H9 (cell line): ENCODE data around the gene TMX1. TPM values are rescaled to one million over a fixed set of nuclear protein-coding genes. Genes with fewer than 3 reads are reported as not detected.

Source experiments
- DNase-seq: peaks from one replicate; pipeline ENCODE4 v3.0.0-alpha.2; 2017
- H2AFZ ChIP-seq: one replicate; pipeline ENCODE4 v1.6.1; 2013; ENCODE audit warnings: mild to moderate bottlenecking, low read length, control low read depth, moderate library complexity
- H2AK5ac ChIP-seq: 2 replicates; pipeline ENCODE4 v1.6.1; 2013; ENCODE audit warnings: low read length, control low read depth, mixed read lengths; ENCODE audit not compliant: insufficient read length
- H2BK120ac ChIP-seq: one replicate; pipeline ENCODE4 v1.6.1; 2013; ENCODE audit warnings: low read depth, mild to moderate bottlenecking, low read length, control low read depth, inconsistent platforms; ENCODE audit not compliant: poor library complexity, severe bottlenecking
- H2BK12ac ChIP-seq: 2 replicates; pipeline ENCODE4 v1.6.1; 2013; ENCODE audit warnings: low read length, control low read depth, mixed read lengths, low read depth; ENCODE audit not compliant: insufficient read length
- H2BK15ac ChIP-seq: 2 replicates; pipeline ENCODE4 v1.6.1; 2013; ENCODE audit warnings: low read depth, low read length, control low read depth
- H2BK20ac ChIP-seq: one replicate; pipeline ENCODE4 v1.6.1; 2013; ENCODE audit warnings: low read depth, mild to moderate bottlenecking, low read length, control low read depth, inconsistent platforms; ENCODE audit not compliant: poor library complexity, severe bottlenecking
- H2BK5ac ChIP-seq: 2 replicates; pipeline ENCODE4 v1.6.1; 2013; ENCODE audit warnings: low read length, control low read depth, mixed read lengths; ENCODE audit not compliant: insufficient read length
- H3K14ac ChIP-seq: 2 replicates; pipeline ENCODE4 v1.6.1; 2013; ENCODE audit warnings: low read length, control low read depth; ENCODE audit not compliant: insufficient read depth
- H3K18ac ChIP-seq: 2 replicates; pipeline ENCODE4 v1.6.1; 2013; ENCODE audit warnings: low read depth, mild to moderate bottlenecking, mixed read lengths, low read length, control low read depth; ENCODE audit not compliant: insufficient read length
- H3K23ac ChIP-seq: 2 replicates; pipeline ENCODE4 v1.6.1; 2013; ENCODE audit warnings: low read length, control low read depth, mixed read lengths, low read depth; ENCODE audit not compliant: insufficient read length
- H3K23me2 ChIP-seq: 2 replicates; pipeline ENCODE4 v1.6.1; 2013; ENCODE audit warnings: low read depth, mild to moderate bottlenecking, mixed read lengths, low read length, control low read depth; ENCODE audit not compliant: insufficient read length, poor library complexity, severe bottlenecking
- H3K27ac ChIP-seq: 2 replicates; pipeline ENCODE4 v1.5.1; 2013; ENCODE audit warnings: low read length, control low read depth, mixed read lengths, low read depth; ENCODE audit not compliant: insufficient read length
- H3K27me3 ChIP-seq: 2 replicates; pipeline ENCODE4 v1.6.1; 2013; ENCODE audit warnings: low read length, control low read depth, inconsistent platforms; ENCODE audit not compliant: insufficient read depth
- H3K4ac ChIP-seq: 2 replicates; pipeline ENCODE4 v1.6.1; 2013; ENCODE audit warnings: low read depth, mild to moderate bottlenecking, control low read depth, inconsistent platforms, low read length, moderate library complexity
- H3K4me1 ChIP-seq: 2 replicates; pipeline ENCODE4 v1.6.1; 2013; ENCODE audit warnings: low read length, control low read depth, inconsistent platforms; ENCODE audit not compliant: insufficient read depth
- H3K4me2 ChIP-seq: 2 replicates; pipeline ENCODE4 v1.6.1; 2013; ENCODE audit warnings: low read length, control low read depth, mixed read lengths; ENCODE audit not compliant: insufficient read length, insufficient read depth
- H3K56ac ChIP-seq: 2 replicates; pipeline ENCODE4 v1.6.1; 2013; ENCODE audit warnings: low read depth, mild to moderate bottlenecking, mixed read lengths, low read length, control low read depth; ENCODE audit not compliant: insufficient read length
- H3K79me1 ChIP-seq: 2 replicates; pipeline ENCODE4 v1.6.1; 2013; ENCODE audit warnings: low read depth, mild to moderate bottlenecking, moderate library complexity, low read length, control low read depth, inconsistent platforms; ENCODE audit not compliant: insufficient read depth, poor library complexity, severe bottlenecking
- H3K79me2 ChIP-seq: 2 replicates; pipeline ENCODE4 v1.6.1; 2013; ENCODE audit warnings: low read length, control low read depth, inconsistent platforms; ENCODE audit not compliant: insufficient read depth
- H3K9ac ChIP-seq: 2 replicates; pipeline ENCODE4 v1.6.1; 2013; ENCODE audit warnings: low read length, control low read depth, mixed read lengths; ENCODE audit not compliant: insufficient read length; ENCODE audit errors: extremely low read depth
- H3K9me3 ChIP-seq: one replicate; pipeline ENCODE4 v1.6.1; 2013; ENCODE audit warnings: low read depth, low read length, inconsistent platforms; ENCODE audit not compliant: control insufficient read depth
- H3T11ph ChIP-seq: one replicate; pipeline ENCODE4 v1.6.1; 2013; ENCODE audit warnings: mild to moderate bottlenecking, low read length, control low read depth, inconsistent platforms
- H4K20me1 ChIP-seq: one replicate; pipeline ENCODE4 v1.6.1; 2013; ENCODE audit not compliant: control insufficient read depth, insufficient read length, insufficient read depth
- H4K5ac ChIP-seq: 2 replicates; pipeline ENCODE4 v1.6.1; 2013; ENCODE audit warnings: low read depth, mild to moderate bottlenecking, mixed read lengths, low read length, control low read depth; ENCODE audit not compliant: insufficient read length
- H4K8ac ChIP-seq: replicated peaks from 2 replicates; pipeline ENCODE4 v1.6.1; 2013; ENCODE audit warnings: low read length, control low read depth, mixed read lengths, low read depth; ENCODE audit not compliant: insufficient read length
- H4K91ac ChIP-seq: 2 replicates; pipeline ENCODE4 v1.6.1; 2013; ENCODE audit warnings: low read depth, mild to moderate bottlenecking, moderate library complexity, mixed read lengths, low read length, control low read depth; ENCODE audit not compliant: insufficient read length
- H3K27ac Mint-ChIP-seq, 3 experiments: 2 replicates in 2 of 3; 3 replicates in 1 of 3; pipeline ENCODE4 v1.8.0; 2020 to 2021; ENCODE audit warnings: mixed read lengths in 3 of 3, mild to moderate bottlenecking in 1 of 3, moderate library complexity in 1 of 3
- H3K27me3 Mint-ChIP-seq: 2 replicates; pipeline ENCODE4 v1.8.0; 2021; ENCODE audit warnings: low read depth, mild to moderate bottlenecking, moderate library complexity, mixed read lengths
- H3K36me3 Mint-ChIP-seq, 3 experiments: 2 replicates in 2 of 3; 3 replicates in 1 of 3; pipeline ENCODE4 v1.8.0; 2020 to 2021; ENCODE audit warnings: low read depth in 3 of 3, mixed read lengths in 3 of 3; ENCODE audit not compliant: insufficient read depth in 1 of 3
- H3K4me1 Mint-ChIP-seq, 2 experiments: 2 replicates each; pipeline ENCODE4 v1.8.0; 2020; ENCODE audit warnings: mixed read lengths in 2 of 2
- H3K4me3 Mint-ChIP-seq, 2 experiments: 2 replicates in 1 of 2; 3 replicates in 1 of 2; pipeline ENCODE4 v1.8.0; 2020 to 2021; ENCODE audit warnings: mild to moderate bottlenecking in 2 of 2, mixed read lengths in 2 of 2, moderate library complexity in 1 of 2
- H3K9me3 Mint-ChIP-seq, 2 experiments: 2 replicates in 1 of 2; 3 replicates in 1 of 2; pipeline ENCODE4 v1.8.0; 2020; ENCODE audit warnings: mild to moderate bottlenecking in 2 of 2, mixed read lengths in 2 of 2, moderate library complexity in 1 of 2
- CTCF ChIP-seq: fragments of 200-600 bp; sonication (generic); conservative IDR thresholded peaks from 3 replicates; pipeline ENCODE4 v1.8.0; 2021; ENCODE audit warnings: antibody characterized with exemption, mild to moderate bottlenecking
- WGBS: extraction: QIAGEN DNeasy Blood & Tissue Kit; methylation state at CpG from one replicate; pipeline ENCODE4 v1.1.7; 2013; ENCODE audit warnings: missing lambda C conversion rate, low lambda C conversion rate, mixed read lengths; ENCODE audit not compliant: insufficient read length; ENCODE audit errors: extremely low coverage; 5-methylcytosine and 5-hydroxymethylcytosine counted together
- total RNA-seq: library from RNA; stranded (reverse); gene quantifications from 2 replicates; pipeline ENCODE4 v1.2.1, GENCODE V29; 2021

Gene TMX1
- total RNA-seq, 1 experiment from 2014 or later: 83.5 TPM

GRCh38 chr14:51202914-51203665 is 37.0 kb upstream of the TMX1 start:
- DNase-seq: no peak
- H3K79me2 ChIP-seq: no peaks in the 10 kb centered on the region
- 0 out of 2 replicates have a peak, but pooled peaks cover 4% of the 10 kb centered on the region for H3K4me1 ChIP-seq
- no peak overlapping the region for H3K4me2 ChIP-seq
- H2BK120ac ChIP-seq: no peak overlapping the region
- TF ChIP-seq CTCF: peak; percentile 15; the same call in 1 of the 3 replicates
- no peak overlapping the region for H2AK5ac ChIP-seq
- Mint-ChIP-seq H3K27me3 (no peaks in the 10 kb centered on the region), H3K27ac (peak overlapping the region in 1 of 3 experiments; percentile 54; a peak in 1 of 7 replicates), H3K4me1 (peaks cover 11 to 14% of the 10 kb centered on the region in 2 experiments), H3K4me3 (no peak overlapping the region), H3K9me3 (no peaks in the 10 kb centered on the region), H3K36me3 (no peaks in the 10 kb centered on the region)
- H3K9ac ChIP-seq: no peak overlapping the region
- H4K8ac ChIP-seq: no peak overlapping the region
- no peak overlapping the region for H2AFZ ChIP-seq
- H3K9me3 ChIP-seq: no peaks in the 10 kb centered on the region
- no peak overlapping the region for H4K91ac ChIP-seq
- H3K27ac ChIP-seq: no peak overlapping the region
- no peak overlapping the region for H3K23ac ChIP-seq
- no peaks in the 10 kb centered on the region for H3K79me1 ChIP-seq
- no peak overlapping the region for H3K18ac ChIP-seq
- no peak overlapping the region for H3K4ac ChIP-seq
- no peak overlapping the region for H2BK5ac ChIP-seq
- no peaks in the 10 kb centered on the region for H4K20me1 ChIP-seq
- H3K56ac ChIP-seq: no peak overlapping the region
- no peak overlapping the region for H3T11ph ChIP-seq
- no peak overlapping the region for H3K14ac ChIP-seq
- no peak overlapping the region for H2BK15ac ChIP-seq
- H2BK12ac ChIP-seq: no peak overlapping the region
- no peaks in the 10 kb centered on the region for H3K23me2 ChIP-seq
- no CpG with 5 or more reads among the region's 5 CpGs for WGBS
- no peak overlapping the region for H2BK20ac ChIP-seq
- no peak overlapping the region for H4K5ac ChIP-seq
- no peaks in the 10 kb centered on the region for H3K27me3 ChIP-seq
